Activated CD4-positive, CD25-positive, alpha-beta regulatory T cell (primary cell): Measurements from ENCODE around the gene FKBP2.

Source experiments
- DNase-seq, 4 experiments: peaks; one replicate each; lab custom pipeline; 2025; lab: John Stamatoyannopoulos, UW

Gene FKBP2

DNA sequence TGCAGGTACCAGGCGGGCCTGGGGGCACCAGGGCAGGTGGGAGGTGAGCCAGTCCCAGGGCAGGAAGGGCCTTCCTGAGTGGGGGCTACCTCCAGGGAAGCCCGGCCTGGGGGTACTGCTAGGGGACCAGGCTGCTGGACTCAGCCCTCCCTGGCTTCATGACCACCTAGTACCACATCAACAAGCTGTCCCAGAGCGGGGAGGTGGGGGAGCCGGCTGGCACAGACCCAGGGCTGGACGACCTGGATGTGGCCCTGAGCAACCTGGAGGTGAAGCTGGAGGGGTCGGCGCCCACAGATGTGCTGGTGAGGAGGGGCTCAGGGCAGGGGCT lies 21.6 kb upstream of the FKBP2 start:
- no peak for DNase-seq

DNA sequence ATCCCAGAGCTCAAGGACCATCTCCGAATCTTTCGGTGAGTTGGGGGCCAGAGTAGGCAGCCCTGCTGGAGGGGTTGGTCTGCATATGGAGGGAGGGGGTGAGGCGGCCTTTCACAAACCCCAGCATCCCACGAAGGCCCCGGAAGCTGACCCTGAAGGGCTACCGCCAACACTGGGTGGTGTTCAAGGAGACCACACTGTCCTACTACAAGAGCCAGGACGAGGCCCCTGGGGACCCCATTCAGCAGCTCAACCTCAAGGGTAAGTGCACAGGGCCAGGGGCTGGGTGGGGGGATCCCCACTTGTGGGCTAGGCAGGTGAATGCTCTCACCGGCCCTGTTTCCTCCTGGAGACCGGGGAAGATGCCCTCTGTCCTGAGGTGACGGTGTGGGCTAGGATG lies 21.1 kb upstream of the FKBP2 start:
- no peak for DNase-seq

DNA sequence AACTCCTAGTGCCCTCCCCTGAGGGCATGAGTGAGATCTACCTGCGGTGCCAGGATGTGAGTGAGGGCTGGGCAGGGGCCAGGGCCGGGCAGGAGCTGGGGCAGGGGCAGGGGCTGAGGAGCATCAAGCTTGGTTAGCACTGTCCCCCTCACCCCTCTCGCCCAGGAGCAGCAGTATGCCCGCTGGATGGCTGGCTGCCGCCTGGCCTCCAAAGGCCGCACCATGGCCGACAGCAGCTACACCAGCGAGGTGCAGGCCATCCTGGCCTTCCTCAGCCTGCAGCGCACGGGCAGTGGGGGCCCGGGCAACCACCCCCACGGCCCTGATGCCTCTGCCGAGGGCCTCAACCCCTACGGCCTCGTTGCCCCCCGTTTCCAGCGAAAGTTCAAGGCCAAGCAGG lies 20.6 kb upstream of the FKBP2 start:
- DNase-seq, result no peak

DNA sequence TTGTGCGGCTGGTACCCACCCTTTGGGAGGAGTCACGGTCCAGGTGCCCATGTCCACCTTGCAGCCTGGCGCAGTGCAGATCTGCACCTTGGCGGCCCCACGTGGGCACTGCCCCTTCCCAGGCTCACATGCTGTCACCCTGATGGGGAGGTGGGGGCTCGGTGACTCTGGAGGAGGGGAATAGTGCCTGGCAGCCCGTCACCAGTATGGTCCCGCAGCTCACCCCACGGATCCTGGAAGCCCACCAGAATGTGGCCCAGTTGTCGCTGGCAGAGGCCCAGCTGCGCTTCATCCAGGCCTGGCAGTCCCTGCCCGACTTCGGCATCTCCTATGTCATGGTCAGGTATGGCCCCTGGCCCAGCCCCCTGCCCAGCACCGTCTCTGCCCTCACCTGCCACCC lies 20.1 kb upstream of the FKBP2 start:
- DNase-seq, result no peak

DNA sequence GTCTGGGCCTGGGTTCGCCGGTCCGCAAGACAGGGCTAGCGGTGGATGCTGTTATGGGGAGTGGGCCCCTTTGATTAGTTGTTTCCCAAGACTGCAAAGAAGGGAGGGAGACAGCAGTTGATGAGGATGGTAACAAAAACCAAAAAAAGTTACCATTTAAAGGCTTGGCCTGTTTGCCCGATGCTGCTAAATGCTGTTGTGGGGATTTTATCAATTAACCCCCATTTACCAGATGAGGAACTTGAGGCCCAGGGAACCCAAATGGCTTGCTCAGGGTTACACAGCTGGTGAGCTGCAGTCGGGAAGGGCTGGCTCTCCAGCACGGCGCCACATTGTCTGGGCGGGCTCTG lies 18.3 kb upstream of the FKBP2 start:
- no peak for DNase-seq

DNA sequence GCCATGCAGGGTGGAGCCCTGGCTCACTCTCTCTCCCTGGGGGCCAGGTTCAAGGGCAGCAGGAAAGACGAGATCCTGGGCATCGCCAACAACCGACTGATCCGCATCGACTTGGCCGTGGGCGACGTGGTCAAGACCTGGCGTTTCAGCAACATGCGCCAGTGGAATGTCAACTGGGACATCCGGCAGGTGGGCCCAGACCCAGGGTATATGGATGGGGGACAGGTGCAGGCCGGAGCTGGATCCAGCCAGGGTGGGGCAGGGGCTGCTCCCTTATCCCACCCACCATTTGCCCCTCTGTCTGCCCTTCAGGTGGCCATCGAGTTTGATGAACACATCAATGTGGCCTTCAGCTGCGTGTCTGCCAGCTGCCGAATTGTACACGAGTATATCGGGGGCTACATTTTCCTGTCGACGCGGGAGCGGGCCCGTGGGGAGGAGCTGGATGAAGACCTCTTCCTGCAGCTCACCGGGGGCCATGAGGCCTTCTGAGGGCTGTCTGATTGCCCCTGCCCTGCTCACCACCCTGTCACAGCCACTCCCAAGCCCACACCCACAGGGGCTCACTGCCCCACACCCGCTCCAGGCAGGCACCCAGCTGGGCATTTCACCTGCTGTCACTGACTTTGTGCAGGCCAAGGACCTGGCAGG lies 17.8 kb upstream of the FKBP2 start:
- DNase-seq, result no peak

DNA sequence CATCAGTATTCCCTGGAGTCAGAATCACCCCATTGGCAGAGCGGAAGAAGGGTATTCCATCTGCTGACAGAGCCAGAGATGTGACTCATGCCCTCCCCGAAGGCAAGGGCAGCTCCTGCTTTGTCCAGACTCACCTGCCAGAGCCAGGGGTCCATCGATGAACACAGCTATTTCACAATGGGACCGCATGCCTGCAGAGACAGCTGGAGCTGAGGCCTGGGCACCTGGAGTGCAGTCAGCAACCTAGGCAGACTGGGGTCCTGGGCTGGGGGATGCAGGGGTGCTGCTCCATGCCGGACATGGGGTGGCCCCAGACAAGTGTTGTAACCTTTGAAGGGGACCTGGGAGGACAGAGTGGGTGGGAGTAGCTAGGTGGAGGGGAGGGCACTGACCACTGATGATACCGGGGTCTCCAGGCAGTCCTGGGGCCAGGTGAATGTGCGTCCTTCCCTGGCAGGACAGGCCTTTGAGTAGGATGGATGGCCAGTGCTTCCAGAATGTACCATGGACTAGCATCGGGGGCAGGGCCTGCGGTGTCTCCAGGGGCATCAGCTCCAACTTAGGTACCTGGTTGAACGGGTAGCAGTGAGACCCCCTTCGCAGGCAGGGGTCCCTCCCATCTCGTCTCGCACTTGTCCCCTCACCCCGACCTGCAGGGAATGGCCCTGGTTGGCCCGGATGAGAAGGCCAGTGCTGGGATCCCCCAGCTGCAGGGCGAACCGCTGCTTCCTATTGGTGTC lies 16.6 kb upstream of the FKBP2 start:
- DNase-seq, result no peak

DNA sequence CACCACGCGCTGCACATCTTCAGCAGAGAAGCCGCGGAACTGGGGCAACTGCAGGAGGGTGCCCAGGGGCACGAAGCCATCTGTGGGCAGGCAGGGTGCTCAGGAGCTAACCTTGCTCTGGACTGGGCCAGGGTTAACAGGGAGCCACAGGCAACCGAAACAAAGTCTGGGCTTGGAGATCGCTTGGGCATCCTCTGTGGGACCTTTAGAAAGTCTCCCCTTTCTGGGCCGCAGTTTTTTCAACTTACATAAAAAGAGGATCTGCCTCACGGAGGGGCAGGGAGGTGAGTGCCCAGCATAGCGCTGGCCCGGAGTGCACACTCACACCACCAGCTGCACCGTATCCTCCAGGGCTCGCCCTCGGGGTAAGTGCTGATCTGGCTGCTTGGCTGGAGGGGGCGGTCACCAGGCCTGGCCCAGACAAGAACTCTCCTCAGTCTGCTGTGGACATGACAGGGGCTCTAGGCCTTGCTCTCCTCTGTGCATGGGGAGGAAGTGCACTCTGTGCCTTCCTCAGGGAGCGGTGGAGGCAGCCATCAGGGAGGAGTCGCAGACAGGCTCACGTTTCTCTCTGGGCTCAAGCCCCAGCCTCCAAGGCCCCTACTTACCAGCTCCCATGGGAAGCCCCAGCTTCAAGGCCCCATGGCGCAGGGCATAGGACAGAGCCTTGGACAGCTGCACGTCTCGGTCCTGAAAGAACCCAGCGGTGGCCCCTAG lies 15.8 kb upstream of the FKBP2 start:
- DNase-seq, result no peak

DNA sequence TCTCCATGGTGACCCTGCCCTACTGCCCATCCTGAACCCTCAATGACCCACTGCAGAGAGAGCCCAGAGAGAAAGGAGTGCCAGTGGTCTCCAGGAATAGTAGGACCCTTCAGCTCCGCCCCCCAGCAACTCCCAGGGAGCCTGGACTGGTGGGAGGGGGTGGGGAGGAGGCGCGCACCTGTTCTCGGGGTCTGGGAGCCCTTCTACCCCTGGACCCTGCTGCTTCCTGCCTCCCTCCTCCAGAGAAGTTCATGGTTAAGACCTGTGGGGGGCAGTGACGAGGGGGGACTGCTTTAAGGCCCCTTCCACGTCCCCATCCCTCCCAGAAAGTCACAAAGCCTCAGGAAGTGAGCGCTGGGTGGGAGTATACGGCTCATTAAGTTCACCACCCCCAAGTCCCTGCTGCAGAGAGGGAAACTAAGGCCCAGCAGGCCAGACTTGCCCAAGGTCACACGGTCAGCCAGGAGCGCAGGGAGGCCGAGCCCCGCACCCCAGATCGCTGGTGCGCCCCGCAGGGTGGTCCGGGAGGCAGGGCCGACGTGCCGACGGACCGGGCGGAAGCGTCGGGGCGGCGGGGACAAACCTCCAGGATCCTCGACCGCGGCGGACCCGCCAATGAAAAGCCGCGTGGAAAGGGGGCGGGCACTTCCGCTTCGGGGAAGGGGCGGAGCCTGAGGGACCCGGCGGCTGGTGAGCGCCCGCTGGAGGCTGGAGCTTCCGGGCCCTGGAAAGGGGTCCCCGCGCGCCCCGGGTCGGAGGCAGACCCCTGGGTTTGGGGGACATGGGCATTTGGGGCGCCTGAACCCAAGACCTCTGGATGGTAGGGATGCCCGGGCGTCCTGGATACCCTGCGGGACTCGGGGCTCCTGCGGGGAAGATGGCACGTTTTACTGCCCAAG lies 15.0 kb upstream of the FKBP2 start, which contains the start of the genes NUDT22 and TRPT1:
Gene NUDT22 (plus strand): TSS at position 667 of the 899 bp plus-strand sequence. CDS start 379 bp downstream, outside the sequence.
Gene TRPT1 (minus strand): TSS at position 579 of the 899 bp plus-strand sequence. CDS start 326 bp downstream, at position 253.
- DNase-seq, result peak; percentile 81 to 85 (median 84)

DNA sequence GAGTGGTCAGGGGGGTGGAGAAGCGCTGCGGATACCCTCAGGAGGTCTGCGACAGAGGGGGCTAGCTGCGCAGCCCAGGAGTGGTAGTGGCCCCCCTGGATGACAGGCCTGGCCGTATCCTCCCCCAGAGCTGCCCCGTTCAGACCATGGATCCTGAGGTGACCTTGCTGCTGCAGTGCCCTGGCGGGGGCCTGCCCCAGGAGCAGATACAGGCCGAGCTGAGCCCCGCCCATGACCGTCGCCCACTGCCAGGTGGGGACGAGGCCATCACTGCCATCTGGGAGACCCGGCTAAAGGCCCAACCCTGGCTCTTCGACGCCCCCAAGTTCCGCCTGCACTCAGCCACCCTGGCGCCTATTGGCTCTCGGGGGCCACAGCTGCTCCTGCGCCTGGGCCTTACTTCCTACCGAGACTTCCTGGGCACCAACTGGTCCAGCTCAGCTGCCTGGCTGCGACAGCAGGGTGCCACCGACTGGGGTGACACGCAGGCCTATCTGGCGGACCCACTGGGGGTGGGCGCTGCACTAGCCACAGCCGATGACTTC lies 14.3 kb upstream of the FKBP2 start:
- no peak for DNase-seq

DNA sequence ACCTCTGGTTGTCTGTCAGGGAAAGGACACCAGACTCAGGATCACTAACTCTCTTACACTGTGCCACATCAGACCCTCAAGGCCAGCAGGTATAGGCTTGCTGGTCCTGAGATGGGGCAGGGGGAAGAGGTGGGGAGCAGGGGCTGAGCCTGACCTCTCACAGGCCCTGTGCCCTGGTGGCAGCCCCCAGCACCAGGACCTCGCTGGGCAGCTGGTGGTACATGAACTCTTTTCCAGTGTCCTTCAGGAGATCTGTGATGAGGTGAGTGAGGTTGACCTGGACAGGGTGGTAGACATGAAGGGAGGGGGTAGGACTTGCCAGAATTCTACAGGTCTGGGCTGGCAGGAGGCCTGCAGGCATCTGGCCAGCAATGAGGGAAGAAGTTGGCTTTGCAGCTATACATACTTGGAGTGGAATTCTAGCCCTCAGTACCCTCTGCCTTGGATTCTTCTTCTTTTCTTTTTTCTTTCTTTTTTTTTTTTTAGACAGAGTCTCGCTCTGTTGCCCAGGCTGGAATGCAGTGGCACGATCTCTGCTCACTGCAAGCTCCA lies 13.4 kb upstream of the FKBP2 start:
- DNase-seq, result no peak

DNA sequence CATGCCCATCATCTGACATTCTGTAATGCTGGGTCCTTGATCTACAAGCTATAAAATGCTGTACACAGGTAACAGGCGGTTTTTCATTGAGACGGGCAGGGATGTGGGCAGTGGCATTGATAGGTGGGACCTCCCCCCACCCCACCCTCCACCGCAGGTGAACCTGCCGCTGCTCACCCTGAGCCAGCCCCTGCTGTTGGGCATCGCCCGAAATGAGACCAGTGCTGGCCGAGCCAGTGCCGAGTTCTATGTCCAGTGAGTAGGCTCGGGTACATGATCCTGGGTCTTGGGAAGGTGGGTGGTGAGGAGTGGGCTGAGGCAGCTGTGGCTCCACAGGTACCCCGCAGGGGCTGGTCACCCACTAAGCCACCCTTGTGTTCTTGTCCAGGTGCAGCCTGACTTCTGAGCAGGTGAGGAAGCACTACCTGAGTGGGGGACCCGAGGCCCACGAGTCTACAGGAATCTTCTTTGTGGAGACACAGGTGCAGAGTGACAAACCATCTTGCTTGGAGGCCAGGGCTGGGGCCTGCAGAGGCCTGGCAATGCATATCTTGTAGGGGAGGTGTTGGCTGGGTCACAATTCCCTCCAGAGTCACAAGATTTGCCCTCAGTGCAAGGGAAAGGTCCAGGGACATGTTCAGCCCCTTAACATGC lies 11.7 kb upstream of the FKBP2 start:
- no peak for DNase-seq

DNA sequence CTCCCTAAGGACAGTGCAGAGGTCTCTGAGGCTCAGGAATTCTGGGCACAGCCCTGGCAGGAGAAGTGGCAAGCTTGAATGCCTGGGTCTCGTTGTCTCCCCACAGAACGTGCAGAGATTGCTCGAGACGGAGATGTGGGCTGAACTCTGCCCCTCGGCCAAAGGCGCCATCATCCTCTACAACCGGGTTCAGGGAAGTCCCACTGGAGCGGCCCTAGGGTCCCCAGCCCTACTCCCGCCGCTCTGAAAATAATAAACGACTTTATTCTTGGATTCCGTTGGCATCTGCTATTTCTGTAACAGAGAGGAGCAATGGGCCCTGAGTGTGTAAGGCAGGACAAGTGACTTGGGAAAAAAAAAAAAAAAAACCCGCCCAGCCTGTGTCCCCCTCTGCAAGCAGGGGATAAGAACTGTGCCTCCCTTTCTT lies 11.1 kb upstream of the FKBP2 start:
- DNase-seq, result no peak

DNA sequence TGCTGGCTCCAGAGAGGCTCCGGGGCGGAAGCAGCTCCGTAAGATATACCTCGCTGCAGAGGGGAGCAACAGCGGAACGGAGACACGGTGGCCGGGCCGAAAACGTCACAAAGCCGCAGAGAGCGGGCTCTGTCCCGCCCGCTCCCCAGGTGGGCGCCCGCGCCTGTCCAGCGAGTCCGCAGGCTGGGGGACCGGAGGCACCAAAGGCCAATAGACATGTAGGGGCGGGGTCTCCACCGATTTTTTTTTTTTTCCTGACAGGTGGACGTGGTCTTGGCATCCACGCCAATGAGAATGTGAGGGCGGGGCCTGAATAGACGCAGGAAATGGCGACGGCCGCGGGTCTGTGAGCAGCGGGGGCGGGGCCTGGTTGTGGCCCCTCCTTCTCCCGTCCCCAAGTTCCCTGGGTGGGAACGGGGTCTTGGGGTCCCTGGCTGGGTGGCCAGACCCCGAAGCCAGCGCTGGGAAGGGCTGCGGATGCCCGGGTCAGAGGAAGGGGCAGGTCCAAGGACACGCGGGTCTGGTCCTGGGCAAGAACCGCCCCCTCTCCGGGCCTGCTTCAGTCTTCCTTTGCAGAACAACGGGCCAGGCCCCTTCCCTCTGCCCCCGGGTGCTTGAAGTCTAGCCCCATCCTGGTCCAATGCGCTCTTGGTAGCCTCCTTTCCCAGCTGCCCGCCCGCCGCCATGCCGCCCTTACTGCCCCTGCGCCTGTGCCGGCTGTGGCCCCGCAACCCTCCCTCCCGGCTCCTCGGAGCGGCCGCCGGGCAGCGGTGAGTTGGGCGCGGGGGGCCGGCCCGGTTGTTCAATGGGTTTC lies 10.5 kb upstream of the FKBP2 start, which contains the start of gene DNAJC4:
Gene DNAJC4 (plus strand): TSS at position 378 of the 814 bp plus-strand sequence. CDS start 307 bp downstream, at position 685.
- peak; percentile 64 to 72 (median 68) for DNase-seq

DNA sequence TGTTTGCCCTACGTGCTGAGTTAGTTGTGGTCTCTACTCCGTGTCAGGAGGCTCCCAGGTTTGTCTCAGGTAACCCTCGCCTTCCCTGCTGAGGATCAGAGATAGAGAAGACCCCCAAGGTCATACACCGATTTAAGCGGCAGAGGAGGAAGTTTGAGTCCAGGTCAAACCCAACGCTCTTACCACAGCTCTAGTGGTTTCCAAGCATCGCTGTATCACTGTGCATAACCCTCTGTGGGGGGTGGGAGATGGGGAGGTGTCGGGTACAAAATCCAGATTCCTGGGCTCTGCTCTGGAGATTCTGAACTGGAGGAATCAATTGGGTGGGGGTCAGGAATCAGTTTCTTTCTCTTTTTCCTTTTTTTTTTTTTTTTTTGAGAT lies 9.9 kb upstream of the FKBP2 start:
- DNase-seq, result no peak

DNA sequence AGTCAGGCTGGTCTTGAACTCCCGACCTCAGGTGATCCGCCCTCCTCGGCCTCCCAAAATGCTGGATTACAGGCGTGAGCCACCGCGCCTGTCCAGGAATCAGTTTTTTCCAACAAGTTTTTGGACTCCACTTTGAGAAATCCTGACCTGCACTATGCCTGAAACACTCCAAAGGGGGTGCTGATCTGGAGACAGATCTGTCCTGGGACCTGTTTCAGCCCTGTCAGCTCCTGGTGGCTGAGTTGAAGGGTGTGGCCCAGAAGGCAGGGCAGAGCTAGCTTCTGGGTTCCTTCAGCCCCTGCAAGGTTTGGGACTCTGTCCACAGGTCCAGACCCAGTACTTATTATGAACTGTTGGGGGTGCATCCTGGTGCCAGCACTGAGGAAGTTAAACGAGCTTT lies 9.3 kb upstream of the FKBP2 start:
- DNase-seq, result no peak

DNA sequence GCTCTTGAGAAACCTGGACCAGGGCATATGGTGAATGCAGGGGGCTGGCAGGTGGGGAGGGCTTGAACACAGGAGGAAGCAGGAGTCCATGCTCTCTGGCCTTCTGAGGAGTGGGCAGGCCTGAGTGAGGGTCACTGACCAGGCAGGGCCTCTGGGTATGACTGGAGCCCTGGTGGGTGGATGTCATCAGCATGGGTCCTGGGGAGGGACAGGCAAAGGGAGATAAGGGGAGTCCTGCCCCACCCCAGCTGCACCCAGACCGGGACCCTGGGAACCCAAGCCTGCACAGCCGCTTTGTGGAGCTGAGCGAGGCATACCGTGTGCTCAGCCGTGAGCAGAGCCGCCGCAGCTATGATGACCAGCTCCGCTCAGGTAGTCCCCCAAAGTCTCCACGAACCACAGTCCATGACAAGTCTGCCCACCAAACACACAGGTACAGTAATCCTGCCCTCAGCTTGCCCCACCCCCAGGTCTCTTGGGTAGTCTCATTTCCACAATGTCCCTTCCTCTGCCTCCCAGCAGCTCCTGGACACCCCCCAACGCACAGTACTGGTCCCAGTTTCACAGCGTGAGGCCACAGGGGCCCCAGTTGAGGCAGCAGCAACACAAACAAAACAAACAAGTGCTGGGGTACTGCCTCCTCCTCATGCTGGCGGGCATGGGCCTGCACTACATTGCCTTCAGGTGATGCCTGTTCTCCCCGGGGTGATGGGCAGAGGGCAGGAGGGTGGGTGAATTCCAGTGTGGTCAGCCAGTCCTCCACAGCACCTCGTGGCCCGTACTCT lies 8.5 kb upstream of the FKBP2 start:
- no peak for DNase-seq

DNA sequence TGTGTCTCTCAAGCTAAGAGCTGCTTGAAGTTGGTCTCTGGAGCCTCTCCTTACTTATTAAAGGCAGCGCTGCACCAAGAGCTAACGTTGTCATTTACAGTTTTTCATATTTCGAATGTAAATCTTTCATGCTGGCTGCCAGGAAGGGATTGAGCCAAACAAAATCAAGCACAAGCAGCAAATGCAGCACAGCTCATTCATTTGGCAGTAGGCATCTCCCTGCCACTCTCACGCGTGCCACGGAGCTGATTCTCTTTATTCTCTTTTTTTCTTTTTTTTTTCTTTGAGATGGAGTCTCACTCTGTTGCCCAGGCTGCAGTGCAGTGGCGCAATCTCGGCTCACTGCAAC lies 8.0 kb upstream of the FKBP2 start:
- no peak for DNase-seq

DNA sequence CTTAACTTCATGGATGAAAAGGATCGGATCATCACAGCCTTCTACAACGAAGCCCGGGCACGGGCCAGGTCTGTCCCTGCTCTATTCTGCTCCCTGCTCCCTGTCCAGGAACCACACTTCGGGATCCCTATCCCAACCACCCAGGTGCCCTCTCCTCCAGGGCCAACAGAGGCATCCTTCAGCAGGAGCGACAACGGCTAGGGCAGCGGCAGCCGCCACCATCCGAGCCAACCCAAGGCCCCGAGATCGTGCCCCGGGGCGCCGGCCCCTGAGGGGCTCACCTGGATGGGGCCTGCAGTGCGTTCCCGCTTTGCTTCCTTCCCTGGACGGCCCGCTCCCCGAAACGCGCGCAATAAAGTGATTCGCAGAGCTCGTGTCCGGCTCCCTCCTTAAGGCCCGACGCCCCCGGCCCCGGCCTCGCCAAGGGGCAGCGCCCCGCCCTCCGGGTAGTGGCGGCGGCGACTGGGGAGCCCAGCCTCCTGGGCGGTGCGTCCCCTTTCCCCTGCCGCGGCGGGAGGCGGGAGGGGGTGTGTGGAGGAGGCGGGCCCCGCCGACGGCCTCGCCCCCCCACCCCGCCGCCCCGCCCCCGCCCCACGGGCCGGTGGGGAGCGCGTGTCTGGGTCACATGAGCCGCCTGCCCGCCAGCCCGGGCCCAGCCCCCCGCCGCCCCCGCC lies 6.8 kb upstream of the FKBP2 start, which contains the start of gene VEGFB:
Gene VEGFB (plus strand): TSS at position 672 of the 674 bp plus-strand sequence. CDS start 250 bp downstream, outside the sequence.
- DNase-seq, result peak; percentile 36 to 60 (median 44)
